GM12892 (cell line): ENCODE results near the gene SLC9A9.

Experiments
- POLR2A ChIP-seq: IDR thresholded peaks from 2 replicates; pipeline ENCODE4 v1.6.1; 2011; ENCODE audit warnings: low read depth, low read length, control low read depth
- POLR2AphosphoS5 ChIP-seq: IDR thresholded peaks from 2 replicates; pipeline ENCODE4 v1.6.1; 2011; ENCODE audit warnings: low read depth, low read length, control low read depth

- no peak for TF ChIP-seq POLR2A
- TF ChIP-seq POLR2AphosphoS5: no peak
Measured at GRCh38 chr3:143884861-143885260, 36.6 kb upstream of the SLC9A9 start.
